SH-SY5Y (cell line): Measurements from ENCODE around the gene RAB10.

ENCODE experiments used
- GATA2 ChIP-seq: IDR thresholded peaks from 2 replicates; pipeline ENCODE4 v1.6.1; 2011; ENCODE audit warnings: mild to moderate bottlenecking, low read depth, low read length
- GATA3 ChIP-seq: IDR thresholded peaks from 2 replicates; pipeline ENCODE4 v1.6.1; 2011; ENCODE audit warnings: low read depth, mild to moderate bottlenecking, low read length, moderate library complexity

DNA sequence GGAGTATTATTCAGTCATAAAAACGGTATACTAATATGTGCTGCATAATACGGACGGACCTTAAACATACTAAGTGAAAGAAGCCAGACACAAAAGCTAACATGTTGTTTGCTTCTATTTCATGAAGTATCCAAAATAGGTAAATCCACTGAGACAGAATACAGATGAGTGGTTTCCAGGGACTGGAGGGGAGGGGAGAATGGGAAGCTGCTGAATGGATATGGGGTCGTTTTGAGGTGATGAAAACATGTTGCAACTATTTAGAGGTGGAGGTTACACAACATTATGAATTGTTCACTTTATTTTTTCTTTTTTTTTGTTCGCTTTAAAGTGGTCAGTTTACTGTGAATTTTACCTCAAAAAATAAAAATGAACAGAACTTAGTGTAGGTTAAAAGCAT is 52.9 kb downstream of the RAB10 start:
- TF ChIP-seq GATA3 (no peak), GATA2 (no peak)
